BLaER1 (cell line): ENCODE measurements around the gene UBE2B.
"Not testable (repeated sequence)": the region's sequence is repeated elsewhere in the genome, so short reads cannot be mapped to it uniquely, and the experiment has no call there.

Experiments used
- H3K27ac ChIP-seq: shearing (Covaris generic); formaldehyde crosslinking; 2 replicates; pipeline ENCODE4 v1.8.1; 2022
- H3K27me3 ChIP-seq: shearing (Covaris generic); formaldehyde crosslinking; 2 replicates; pipeline ENCODE4 v1.8.1; 2022
- H3K36me3 ChIP-seq: shearing (Covaris generic); formaldehyde crosslinking; 2 replicates; pipeline ENCODE4 v1.8.1; 2022
- H3K4me1 ChIP-seq: shearing (Covaris generic); formaldehyde crosslinking; 2 replicates; pipeline ENCODE4 v1.8.1; 2022
- H3K4me2 ChIP-seq: shearing (Covaris generic); formaldehyde crosslinking; 2 replicates; pipeline ENCODE4 v1.8.1; 2022
- H3K4me3 ChIP-seq: shearing (Covaris generic); formaldehyde crosslinking; 2 replicates; pipeline ENCODE4 v1.8.1; 2022
- H3K9ac ChIP-seq: shearing (Covaris generic); formaldehyde crosslinking; 2 replicates; pipeline ENCODE4 v1.8.1; 2022
- H3K9me3 ChIP-seq: shearing (Covaris generic); formaldehyde crosslinking; 2 replicates; pipeline ENCODE4 v1.8.1; 2022
- H4K20me1 ChIP-seq: shearing (Covaris generic); formaldehyde crosslinking; 2 replicates; pipeline ENCODE4 v1.8.1; 2022
- Cebpa-rat ChIP-seq: shearing (Covaris generic); IDR thresholded peaks from 2 replicates; pipeline ENCODE4 v1.8.1; 2022

The UBE2B gene

DNA sequence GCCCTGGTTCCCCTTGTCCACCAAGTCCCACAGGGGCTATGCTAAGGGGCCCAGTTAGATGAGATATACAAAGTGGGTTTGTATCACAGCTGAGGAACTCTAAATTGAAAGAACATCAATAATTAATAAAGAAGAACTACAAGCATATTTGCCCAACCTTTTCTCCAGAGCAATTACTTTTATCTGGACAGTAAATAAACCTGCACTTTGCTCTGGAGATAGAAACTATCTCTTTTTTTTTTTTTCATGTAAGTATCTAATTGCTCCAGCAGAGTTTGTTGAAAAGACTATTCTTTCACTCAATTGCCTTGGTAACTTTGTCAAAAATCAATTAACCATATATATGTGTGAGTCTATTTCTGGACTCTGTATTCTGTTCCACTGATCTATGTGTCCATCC, 46.3 kb downstream of the UBE2B start:
- TF ChIP-seq Cebpa-rat = no peak
- Histone ChIP-seq H3K4me1 (no peaks in the 10 kb centered on the region), H3K9ac (no peak overlapping the region), H3K27ac (no peak overlapping the region), H4K20me1 (no peaks in the 10 kb centered on the region), H3K4me3 (no peak overlapping the region), H3K27me3 (no peaks in the 10 kb centered on the region), H3K9me3 (0 out of 2 replicates have a peak, but pooled peaks cover 10% of the 10 kb centered on the region), H3K4me2 (no peak overlapping the region), H3K36me3 (no peaks in the 10 kb centered on the region)

- 0 out of 2 replicates have a peak, but pooled peaks cover 10% of the 10 kb centered on the region for H3K9me3 ChIP-seq
- TF ChIP-seq Cebpa-rat = no peak
- no peak overlapping the region for H3K4me2 ChIP-seq
These were observed 47.6 kb downstream of the UBE2B start for GRCh38 chr5:134418958-134419357.

GRCh38 chr5:134420343-134420742, 49.0 kb downstream of the UBE2B start:
- Histone ChIP-seq H3K27ac (no peak overlapping the region), H3K27me3 (no peaks in the 10 kb centered on the region), H3K9me3 (0 out of 2 replicates have a peak, but pooled peaks cover 10% of the 10 kb centered on the region), H3K9ac (no peak overlapping the region), H3K4me1 (no peaks in the 10 kb centered on the region), H3K4me3 (no peak overlapping the region), H3K4me2 (no peak overlapping the region), H4K20me1 (no peaks in the 10 kb centered on the region), H3K36me3 (no peaks in the 10 kb centered on the region)
- TF ChIP-seq Cebpa-rat = no peak

More at GRCh38 chr5:134418958-134419357, 47.6 kb downstream of the UBE2B start:
- Histone ChIP-seq H3K4me1 (no peaks in the 10 kb centered on the region), H3K36me3 (no peaks in the 10 kb centered on the region), H3K4me3 (no peak overlapping the region), H3K9ac (no peak overlapping the region), H3K27ac (no peak overlapping the region), H4K20me1 (no peaks in the 10 kb centered on the region), H3K27me3 (no peaks in the 10 kb centered on the region)

- not testable (repeated sequence) for H4K20me1 ChIP-seq, H3K27me3 ChIP-seq, H3K4me3 ChIP-seq, H3K9ac ChIP-seq, H3K36me3 ChIP-seq, H3K4me2 ChIP-seq, H3K27ac ChIP-seq, H3K4me1 ChIP-seq
- 0 out of 2 replicates have a peak, but pooled peaks cover 10% of the 10 kb centered on the region for H3K9me3 ChIP-seq
These were observed 49.7 kb downstream of the UBE2B start for GRCh38 chr5:134421038-134421437.

- Histone ChIP-seq H3K4me3 (no peak overlapping the region), H3K9me3 (0 out of 2 replicates have a peak, but pooled peaks cover 10% of the 10 kb centered on the region), H3K4me2 (no peak overlapping the region), H3K9ac (no peak overlapping the region), H3K27ac (no peak overlapping the region), H4K20me1 (no peaks in the 10 kb centered on the region), H3K27me3 (no peaks in the 10 kb centered on the region), H3K36me3 (no peaks in the 10 kb centered on the region), H3K4me1 (no peaks in the 10 kb centered on the region)
- no peak for TF ChIP-seq Cebpa-rat
These were observed 51.5 kb downstream of the UBE2B start for GRCh38 chr5:134422791-134423365.

DNA sequence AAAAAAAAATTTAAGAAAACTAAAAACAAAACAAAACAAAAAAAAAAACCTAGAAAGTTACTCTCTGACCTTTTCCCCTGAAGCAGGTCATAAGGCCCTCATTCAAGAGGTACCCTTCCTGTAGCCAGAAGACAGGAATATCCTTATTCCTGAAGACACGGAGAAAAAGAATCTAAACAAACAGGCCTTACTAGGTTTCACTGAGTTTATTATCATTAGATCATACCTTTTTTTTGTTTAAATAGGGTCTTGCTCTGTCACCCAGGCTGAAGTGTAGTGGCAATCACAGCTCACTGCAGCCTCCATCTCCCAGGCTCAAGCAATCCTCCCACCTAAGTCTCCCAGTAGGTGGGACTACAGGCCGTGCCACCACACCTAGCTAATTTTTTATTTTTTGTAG, 52.0 kb downstream of the UBE2B start:
- no peak overlapping the region for H3K27ac ChIP-seq
- 0 out of 2 replicates have a peak, but pooled peaks cover 10% of the 10 kb centered on the region for H3K9me3 ChIP-seq
- no peaks in the 10 kb centered on the region for H3K4me1 ChIP-seq
- H3K36me3 ChIP-seq = no peaks in the 10 kb centered on the region
- no peak for TF ChIP-seq Cebpa-rat
- no peak overlapping the region for H3K4me3 ChIP-seq
- no peaks in the 10 kb centered on the region for H3K27me3 ChIP-seq
- H3K9ac ChIP-seq = no peak overlapping the region
- H4K20me1 ChIP-seq = no peaks in the 10 kb centered on the region
- H3K4me2 ChIP-seq = no peak overlapping the region

GRCh38 chr5:134426361-134426760, 55.0 kb downstream of the UBE2B start:
- H3K4me2 ChIP-seq = no peak overlapping the region
- H3K36me3 ChIP-seq = no peaks in the 10 kb centered on the region
- no peak for TF ChIP-seq Cebpa-rat

DNA sequence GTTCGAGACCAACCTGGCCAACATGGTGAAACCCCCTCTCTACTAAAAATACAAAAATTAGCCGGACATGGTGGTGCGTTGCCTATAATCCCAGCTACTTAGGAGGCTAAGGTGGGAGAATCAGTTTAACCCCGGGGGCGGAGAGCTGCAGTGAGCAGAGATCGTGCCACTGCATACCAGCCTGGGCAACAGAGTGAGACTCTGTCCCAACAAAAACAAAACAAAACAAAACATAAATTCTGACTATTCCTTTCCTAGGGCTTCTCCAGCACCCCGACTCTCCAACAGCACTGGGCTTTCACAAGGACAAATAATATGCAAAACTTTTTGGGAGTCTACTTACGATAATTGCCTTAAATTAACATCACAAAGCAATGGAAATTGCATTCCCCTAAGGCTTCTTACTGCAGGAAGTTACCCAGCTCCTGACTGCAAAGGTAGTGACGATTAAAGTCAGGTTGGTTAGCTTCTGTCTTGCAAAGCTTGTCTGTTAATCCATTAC, 56.2 kb downstream of the UBE2B start:
- no peak for TF ChIP-seq Cebpa-rat
- Histone ChIP-seq H3K9ac (no peak overlapping the region), H3K4me2 (no peak overlapping the region)

More at GRCh38 chr5:134426361-134426760, 55.0 kb downstream of the UBE2B start:
- H3K4me1 ChIP-seq = no peaks in the 10 kb centered on the region
- H3K9me3 ChIP-seq = no peaks in the 10 kb centered on the region
- H4K20me1 ChIP-seq = no peaks in the 10 kb centered on the region
- no peak overlapping the region for H3K9ac ChIP-seq
- H3K27me3 ChIP-seq = no peaks in the 10 kb centered on the region
- H3K4me3 ChIP-seq = no peak overlapping the region
- no peak overlapping the region for H3K27ac ChIP-seq

GRCh38 chr5:134430001-134430569, 58.7 kb downstream of the UBE2B start:
- Histone ChIP-seq H3K36me3 (no peaks in the 10 kb centered on the region), H3K9ac (no peak overlapping the region), H3K27ac (no peak overlapping the region), H3K4me1 (no peaks in the 10 kb centered on the region), H3K27me3 (no peaks in the 10 kb centered on the region), H4K20me1 (no peaks in the 10 kb centered on the region), H3K4me3 (no peak overlapping the region), H3K4me2 (no peak overlapping the region), H3K9me3 (no peaks in the 10 kb centered on the region)
- TF ChIP-seq Cebpa-rat = no peak

More for the DNA sequence above, 56.2 kb downstream of the UBE2B start:
- no peaks in the 10 kb centered on the region for H3K36me3 ChIP-seq
- H4K20me1 ChIP-seq = no peaks in the 10 kb centered on the region
- H3K9me3 ChIP-seq = no peaks in the 10 kb centered on the region
- no peaks in the 10 kb centered on the region for H3K27me3 ChIP-seq
- no peaks in the 10 kb centered on the region for H3K4me1 ChIP-seq
- H3K27ac ChIP-seq = no peak overlapping the region
- H3K4me3 ChIP-seq = no peak overlapping the region

GRCh38 chr5:134432174-134432573, 60.8 kb downstream of the UBE2B start:
- TF ChIP-seq Cebpa-rat = no peak
- H3K9me3 ChIP-seq = no peaks in the 10 kb centered on the region

More at GRCh38 chr5:134432174-134432573, 60.8 kb downstream of the UBE2B start:
- H3K4me2 ChIP-seq = no peak overlapping the region
- no peak overlapping the region for H3K4me3 ChIP-seq
- H3K27me3 ChIP-seq = no peaks in the 10 kb centered on the region
- H3K4me1 ChIP-seq = peaks cover 12% of the 10 kb centered on the region
- H3K27ac ChIP-seq = no peak overlapping the region
- no peaks in the 10 kb centered on the region for H4K20me1 ChIP-seq
- no peak overlapping the region for H3K9ac ChIP-seq
- no peaks in the 10 kb centered on the region for H3K36me3 ChIP-seq
